ENCODE results near the gene PDCD1LG2. TPM values are rescaled to one million over a fixed set of nuclear protein-coding genes. Genes with fewer than 3 reads are reported as not detected.

The PDCD1LG2 gene
- total and polyA plus RNA-seq, 4 donors, result 0.46 to 2.5 (median 1.3) TPM

- no peak for DNase-seq (ENCODE audit: low spot score)
- Histone ChIP-seq H3K36me3 (ENCODE audit: control insufficient read depth in 4 of 4, insufficient read depth in 3 of 4, low read depth in 1 of 4, low read length in 3 of 4) (no peaks in the 10 kb centered on the region), H3K9me3 (ENCODE audit: control insufficient read depth in 4 of 4, low read length in 3 of 4) (no peaks in the 10 kb centered on the region), H3K27ac (ENCODE audit: low read depth in 1 of 2, low read length in 2 of 2) (no peak overlapping the region), H3K4me3 (ENCODE audit: low read depth in 1 of 3, low read length in 3 of 3) (no peak overlapping the region), H3K27me3 (ENCODE audit: control insufficient read depth in 4 of 4, insufficient read depth in 4 of 4, low read length in 3 of 4) (no peaks in the 10 kb centered on the region), H3K4me1 (ENCODE audit: control insufficient read depth in 4 of 4, insufficient read depth in 4 of 4, low read length in 3 of 4) (peaks cover 0 to 6% (median 3%) of the 10 kb centered on the region in 4 donors), H3K9ac (ENCODE audit: low read depth in 1 of 2, low read length in 2 of 2) (no peak overlapping the region)
- 74% methylated on average over 2 of the region's 2 CpGs for WGBS
- no peak for TF ChIP-seq FOXA2 (IDR thresholded peaks at IDR 0.05)
- no peak for TF ChIP-seq JUND (IDR thresholded peaks at IDR 0.05)
- no peak for TF ChIP-seq RAD21 (IDR thresholded peaks at IDR 0.05)
- no peak for TF ChIP-seq REST (IDR thresholded peaks at IDR 0.05)
- TF ChIP-seq ZBTB33 (IDR thresholded peaks at IDR 0.05), result no peak
- no peak for TF ChIP-seq HNF4G (IDR thresholded peaks at IDR 0.05)
- TF ChIP-seq EGR1 (IDR thresholded peaks at IDR 0.05; ENCODE audit: low read depth in 2 of 2), result no peak
- no peak for TF ChIP-seq YY1 (IDR thresholded peaks at IDR 0.05)
- no peak for TF ChIP-seq FOXA1 (IDR thresholded peaks at IDR 0.05)
- TF ChIP-seq TAF1 (conservative IDR thresholded peaks at IDR 0.05), result no peak
- TF ChIP-seq ATF3 (IDR thresholded peaks at IDR 0.05), result no peak
- TF ChIP-seq GABPA (IDR thresholded peaks at IDR 0.05 in 1 of 2, conservative IDR thresholded peaks at IDR 0.05 in 1 of 2), result no peak
- no peak for TF ChIP-seq CTCF (IDR thresholded peaks at IDR 0.05; ENCODE audit: low read depth, low read length, missing input control)
- TF ChIP-seq RXRA (IDR thresholded peaks at IDR 0.05), result no peak
- TF ChIP-seq SP1 (IDR thresholded peaks at IDR 0.05), result no peak
- TF ChIP-seq MAX (IDR thresholded peaks at IDR 0.05), result no peak
- no peak for TF ChIP-seq NR2F2 (IDR thresholded peaks at IDR 0.05)
- TF ChIP-seq HNF4A (conservative IDR thresholded peaks at IDR 0.05), result no peak
Measured at GRCh38 chr9:5610491-5610890, 100.2 kb downstream of the PDCD1LG2 start.
